Uterus (tissue), 2 donors: ENCODE measurements around the gene MTCL1.

Experiments
- CTCF ChIP-seq, 4 experiments: fragments of 200-600 bp in 2 of 4; fragments of 450-650 bp in 2 of 4; sonication (generic) in 2 of 4; IDR thresholded peaks; one replicate each; pipeline ENCODE4 v1.5.1; 2016 to 2019; ENCODE audit warnings: antibody characterized with exemption in 4 of 4, mild to moderate bottlenecking in 2 of 4, moderate library complexity in 1 of 4
- POLR2A ChIP-seq, 2 donors: fragments of 450-650 bp; IDR thresholded peaks; one replicate each; pipeline ENCODE4 v1.6.1; 2016; ENCODE audit warnings: antibody characterized with exemption in 2 of 2, mild to moderate bottlenecking in 1 of 2, moderate library complexity in 1 of 2

GRCh38 chr18:8783335-8783993 is 78.1 kb downstream of the MTCL1 start:
- TF ChIP-seq CTCF (IDR thresholded peaks at IDR 0.05): no peak
- no peak for TF ChIP-seq POLR2A (IDR thresholded peaks at IDR 0.05)
